Fibroblast of lung (primary cell): ENCODE data around the gene PCDH9. TPM values are rescaled to one million over a fixed set of nuclear protein-coding genes. Genes with fewer than 3 reads are reported as not detected.
A peak's percentile ranks its signal among the peaks of the same experiment; 100 is the strongest.

Source experiments
- DNase-seq, 2 donors: peaks; one replicate each; pipeline versions ENCODE4 v3.0.0 to v3.0.0-alpha.2; 2010; ENCODE audit warnings: low read depth in 2 of 2
- H2AFZ ChIP-seq: 2 replicates; pipeline ENCODE4 v1.5.1; 2012; ENCODE audit warnings: low read length, control low read depth, inconsistent platforms
- H3K27ac ChIP-seq: 2 replicates; pipeline ENCODE4 v1.5.1; 2011; ENCODE audit warnings: low read length, control low read depth; ENCODE audit not compliant: insufficient read depth
- H3K27me3 ChIP-seq: 2 replicates; pipeline ENCODE4 v1.5.1; 2011; ENCODE audit warnings: mild to moderate bottlenecking, low read length; ENCODE audit not compliant: control insufficient read depth, insufficient read depth
- H3K36me3 ChIP-seq: 2 replicates; pipeline ENCODE4 v1.5.1; 2011; ENCODE audit warnings: low read length; ENCODE audit not compliant: control insufficient read depth, insufficient read depth
- H3K4me1 ChIP-seq: 2 replicates; pipeline ENCODE4 v1.5.1; 2011; ENCODE audit warnings: low read length; ENCODE audit not compliant: control insufficient read depth, insufficient read depth; ENCODE audit errors: extremely low read depth
- H3K4me2 ChIP-seq: 2 replicates; pipeline ENCODE4 v1.5.1; 2011; ENCODE audit warnings: low read length, control low read depth; ENCODE audit not compliant: insufficient read depth; ENCODE audit errors: extremely low read depth
- H3K4me3 ChIP-seq, 4 experiments: fragments of 200-600 bp in 1 of 4; sonication (generic) in 1 of 4; replicated peaks in 1 of 4; 2 replicates each; pipeline ENCODE4 v1.5.1; 2011 to 2016; ENCODE audit warnings: low read length in 4 of 4, low read depth in 3 of 4, mild to moderate bottlenecking in 3 of 4, control low read depth in 2 of 4, inconsistent platforms in 1 of 4, mixed read lengths in 1 of 4; ENCODE audit not compliant: insufficient read depth in 1 of 4; ENCODE audit errors: control extremely low read depth in 1 of 4
- H3K79me2 ChIP-seq: 2 replicates; pipeline ENCODE4 v1.5.1; 2012; ENCODE audit warnings: mild to moderate bottlenecking, low read length, inconsistent platforms; ENCODE audit not compliant: control insufficient read depth, insufficient read depth
- H3K9ac ChIP-seq: 2 replicates; pipeline ENCODE4 v1.5.1; 2011; ENCODE audit warnings: mild to moderate bottlenecking, low read length, control low read depth; ENCODE audit not compliant: insufficient read depth
- H3K9me3 ChIP-seq: 2 replicates; pipeline ENCODE4 v1.5.1; 2012; ENCODE audit warnings: low read depth, low read length; ENCODE audit not compliant: control insufficient read depth, insufficient read depth
- H4K20me1 ChIP-seq: 2 replicates; pipeline ENCODE4 v1.5.1; 2011; ENCODE audit warnings: low read length; ENCODE audit not compliant: control insufficient read depth, insufficient read depth; ENCODE audit errors: extremely low read depth
- CTCF ChIP-seq, 2 donors: IDR thresholded peaks in 1 of 2; conservative IDR thresholded peaks in 1 of 2; 1 replicate in 1 of 2; 2 replicates in 1 of 2; pipeline ENCODE4 v1.5.1; 2011 to 2012; ENCODE audit warnings: low read length in 2 of 2, control low read depth in 1 of 2, inconsistent platforms in 1 of 2, low read depth in 1 of 2, mild to moderate bottlenecking in 1 of 2
- EZH2 ChIP-seq: IDR thresholded peaks from 2 replicates; pipeline ENCODE4 v1.5.1; 2012; ENCODE audit warnings: low read length, control low read depth, mild to moderate bottlenecking; ENCODE audit errors: missing control alignments
- polyA plus RNA-seq, 2 donors: library from polyadenylated mRNA; depleted of rRNA in 1 of 2; stranded (reverse) in 1 of 2; unstranded in 1 of 2; fragments of >200 nt; gene quantifications; 2 replicates each; pipeline ENCODE4 v1.2.1, GENCODE V29; 2011 to 2012; ENCODE audit warnings: missing spikeins in 1 of 2
- total RNA-seq: library from RNA; depleted of rRNA; stranded (reverse); fragments of >200 nt; gene quantifications from 2 replicates; pipeline ENCODE4 v1.2.1, GENCODE V29; 2014

The PCDH9 gene
- total and polyA plus RNA-seq, 2 donors (not counting 1 experiment from before 2014, with no cell fraction given) = 0.50 to 0.67 TPM

GRCh38 chr13:66992183-66992582 is 238.0 kb downstream of the PCDH9 start:
- Histone ChIP-seq H3K4me1 (no peaks in the 10 kb centered on the region), H3K36me3 (no peaks in the 10 kb centered on the region), H3K9ac (no peak overlapping the region), H4K20me1 (no peaks in the 10 kb centered on the region), H3K9me3 (no peaks in the 10 kb centered on the region), H3K79me2 (no peaks in the 10 kb centered on the region), H3K4me3 (no peak overlapping the region), H3K4me2 (no peak overlapping the region), H3K27me3 (no peaks in the 10 kb centered on the region), H2AFZ (no peak overlapping the region), H3K27ac (no peak overlapping the region)
- TF ChIP-seq EZH2 (no peak), CTCF (conservative IDR thresholded peaks at IDR 0.05 in 1 of 2, IDR thresholded peaks at IDR 0.05 in 1 of 2; ENCODE audit: low read depth in 1 of 2, low read length in 2 of 2) (no peak)
- DNase-seq = peak; percentile 77 to 88

DNA sequence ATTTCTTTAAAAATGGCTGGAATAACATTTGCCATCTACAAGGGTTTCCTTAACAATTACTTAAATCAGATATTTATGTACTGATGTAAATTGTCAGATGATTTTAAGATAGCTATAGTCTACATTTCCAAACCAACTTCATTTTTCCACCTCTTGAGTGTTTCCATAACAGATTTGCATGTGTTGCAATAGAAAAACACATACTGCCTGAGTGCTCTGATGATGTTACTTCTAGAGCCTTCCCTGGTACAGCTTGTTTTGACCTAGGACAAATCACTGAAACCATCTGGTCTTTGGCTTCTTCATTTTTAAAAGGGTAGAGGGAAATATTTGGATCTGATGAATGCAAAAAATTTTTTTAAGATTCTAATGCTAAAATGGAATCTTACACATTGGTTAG is 245.9 kb downstream of the PCDH9 start:
- Histone ChIP-seq H3K27me3 (no peaks in the 10 kb centered on the region), H3K36me3 (no peaks in the 10 kb centered on the region), H3K4me3 (no peak overlapping the region), H3K9me3 (no peaks in the 10 kb centered on the region), H3K27ac (no peak overlapping the region), H3K9ac (no peak overlapping the region), H4K20me1 (no peaks in the 10 kb centered on the region), H3K4me2 (no peak overlapping the region), H3K79me2 (no peaks in the 10 kb centered on the region), H2AFZ (no peak overlapping the region), H3K4me1 (no peaks in the 10 kb centered on the region)
- peak in 1 of 2 donors; percentile 52 for DNase-seq
- TF ChIP-seq EZH2 (no peak), CTCF (conservative IDR thresholded peaks at IDR 0.05 in 1 of 2, IDR thresholded peaks at IDR 0.05 in 1 of 2; ENCODE audit: low read depth in 1 of 2, low read length in 2 of 2) (no peak)

DNA sequence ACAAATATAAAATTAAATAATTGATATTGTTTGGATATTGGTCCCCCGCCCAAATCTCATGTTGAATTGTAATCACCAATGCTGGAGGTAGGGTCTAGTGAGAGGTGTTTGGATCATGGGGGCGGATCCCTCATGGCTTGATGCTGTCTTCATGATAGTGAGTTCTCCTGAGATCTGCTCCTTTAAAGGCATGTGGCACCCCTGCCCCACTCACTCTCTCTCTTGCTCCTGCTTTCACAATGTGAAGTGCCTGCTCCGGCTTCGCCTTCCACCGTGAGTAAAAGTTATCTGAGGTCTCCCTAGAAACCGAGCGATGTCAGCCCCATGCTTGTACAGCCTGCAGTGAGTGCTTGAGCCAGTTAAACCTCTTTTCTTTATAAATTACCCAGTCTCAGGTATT is 248.2 kb downstream of the PCDH9 start:
- no peaks in the 10 kb centered on the region for H3K27me3 ChIP-seq
- H3K9ac ChIP-seq = no peak overlapping the region
- H2AFZ ChIP-seq = no peak overlapping the region
- H3K27ac ChIP-seq = no peak overlapping the region
- no peaks in the 10 kb centered on the region for H4K20me1 ChIP-seq
- no peaks in the 10 kb centered on the region for H3K9me3 ChIP-seq
- no peaks in the 10 kb centered on the region for H3K36me3 ChIP-seq
- no peaks in the 10 kb centered on the region for H3K4me1 ChIP-seq
- H3K4me3 ChIP-seq = no peak overlapping the region
- no peaks in the 10 kb centered on the region for H3K79me2 ChIP-seq
- no peak for DNase-seq
- TF ChIP-seq EZH2 (no peak), CTCF (conservative IDR thresholded peaks at IDR 0.05 in 1 of 2, IDR thresholded peaks at IDR 0.05 in 1 of 2; ENCODE audit: low read depth in 1 of 2, low read length in 2 of 2) (no peak)
- H3K4me2 ChIP-seq = no peak overlapping the region
